HCT116 (cell line): ENCODE measurements around the gene DCDC2.

Experiments
- EGR1 ChIP-seq: IDR thresholded peaks from 2 replicates; pipeline ENCODE4 v1.6.1; 2012; ENCODE audit warnings: low read depth
- EZH2 ChIP-seq: fragments of 200-600 bp; sonication (generic); IDR thresholded peaks from 2 replicates; pipeline ENCODE4 v1.6.1; 2017; ENCODE audit warnings: antibody characterized with exemption, mixed run types
- EZH2phosphoT487 ChIP-seq: fragments of 200-600 bp; IDR thresholded peaks from 2 replicates; pipeline ENCODE4 v1.6.1; 2018; ENCODE audit warnings: antibody characterized with exemption, borderline replicate concordance
- FOSL1 ChIP-seq: IDR thresholded peaks from 2 replicates; pipeline ENCODE4 v1.6.1; 2012; ENCODE audit warnings: low read depth
- JUND ChIP-seq: IDR thresholded peaks from 2 replicates; pipeline ENCODE4 v1.6.1; 2012
- POLR2A ChIP-seq: IDR thresholded peaks from 2 replicates; pipeline ENCODE4 v1.7.0; 2011; ENCODE audit warnings: borderline replicate concordance; ENCODE audit not compliant: insufficient read depth, insufficient read length; ENCODE audit errors: extremely low read depth
- POLR2AphosphoS5 ChIP-seq: IDR thresholded peaks from 2 replicates; pipeline ENCODE4 v1.6.1; 2011; ENCODE audit warnings: mild to moderate bottlenecking, low read depth, low read length, moderate library complexity
- RAD21 ChIP-seq: IDR thresholded peaks from 2 replicates; pipeline ENCODE4 v1.6.1; 2012; ENCODE audit warnings: low read depth, mild to moderate bottlenecking
- SP1 ChIP-seq: IDR thresholded peaks from 2 replicates; pipeline ENCODE4 v1.6.1; 2012; ENCODE audit warnings: low read depth
- ZNF274 ChIP-seq: fragments of 200-500 bp; sonication (Bioruptor generic); IDR thresholded peaks from 2 replicates; pipeline ENCODE4 v1.6.1; 2014; ENCODE audit warnings: mild to moderate bottlenecking, low read depth, low read length, inconsistent platforms
- TF ChIP-seq, protein P1 (sequence below), 3 experiments: fragments of 200-600 bp in 1 of 3; sonication (generic) in 1 of 3; IDR thresholded peaks in 2 of 3; conservative IDR thresholded peaks in 1 of 3; 2 replicates each; pipeline ENCODE4 v1.5.1; 2012 to 2017; ENCODE audit warnings: low read depth in 2 of 3, low read length in 2 of 3, antibody characterized with exemption in 1 of 3, borderline replicate concordance in 1 of 3, control low read depth in 1 of 3, mild to moderate bottlenecking in 1 of 3, mixed read lengths in 1 of 3, mixed run types in 1 of 3, moderate library complexity in 1 of 3; ENCODE audit not compliant: insufficient read depth in 1 of 3
- TF ChIP-seq, protein P2 (sequence below): IDR thresholded peaks from 2 replicates; pipeline ENCODE4 v1.6.1; 2011; ENCODE audit warnings: mild to moderate bottlenecking, low read length, moderate library complexity; ENCODE audit not compliant: insufficient replicate concordance; ENCODE audit errors: extremely low read depth
- TF ChIP-seq, protein P3 (sequence below): IDR thresholded peaks from 2 replicates; pipeline ENCODE4 v1.6.1; 2012
- TF ChIP-seq, protein P4 (sequence below): IDR thresholded peaks from 2 replicates; pipeline ENCODE4 v1.6.1; 2012; ENCODE audit warnings: low read depth

DNA sequence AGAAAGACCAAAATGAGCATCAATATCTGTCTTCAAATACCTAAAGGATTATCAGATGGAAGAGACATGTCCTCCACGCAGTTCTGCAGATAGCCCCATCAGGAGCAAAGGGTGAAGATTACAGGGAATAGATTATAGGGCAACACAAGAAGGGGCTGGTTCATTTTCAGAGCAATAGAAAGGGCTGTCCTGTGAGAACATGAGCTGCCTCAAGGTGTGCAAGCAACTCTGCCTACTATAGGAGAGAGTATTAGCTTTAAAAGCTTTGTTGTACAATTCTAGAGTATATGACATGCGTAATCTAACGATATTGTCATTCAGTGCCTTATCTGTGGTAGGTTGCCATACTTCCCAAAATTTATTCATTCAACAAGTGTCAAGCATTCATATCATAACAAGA lies 119.2 kb downstream of the DCDC2 start:
- TF ChIP-seq, protein P1, sequence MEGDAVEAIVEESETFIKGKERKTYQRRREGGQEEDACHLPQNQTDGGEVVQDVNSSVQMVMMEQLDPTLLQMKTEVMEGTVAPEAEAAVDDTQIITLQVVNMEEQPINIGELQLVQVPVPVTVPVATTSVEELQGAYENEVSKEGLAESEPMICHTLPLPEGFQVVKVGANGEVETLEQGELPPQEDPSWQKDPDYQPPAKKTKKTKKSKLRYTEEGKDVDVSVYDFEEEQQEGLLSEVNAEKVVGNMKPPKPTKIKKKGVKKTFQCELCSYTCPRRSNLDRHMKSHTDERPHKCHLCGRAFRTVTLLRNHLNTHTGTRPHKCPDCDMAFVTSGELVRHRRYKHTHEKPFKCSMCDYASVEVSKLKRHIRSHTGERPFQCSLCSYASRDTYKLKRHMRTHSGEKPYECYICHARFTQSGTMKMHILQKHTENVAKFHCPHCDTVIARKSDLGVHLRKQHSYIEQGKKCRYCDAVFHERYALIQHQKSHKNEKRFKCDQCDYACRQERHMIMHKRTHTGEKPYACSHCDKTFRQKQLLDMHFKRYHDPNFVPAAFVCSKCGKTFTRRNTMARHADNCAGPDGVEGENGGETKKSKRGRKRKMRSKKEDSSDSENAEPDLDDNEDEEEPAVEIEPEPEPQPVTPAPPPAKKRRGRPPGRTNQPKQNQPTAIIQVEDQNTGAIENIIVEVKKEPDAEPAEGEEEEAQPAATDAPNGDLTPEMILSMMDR (IDR thresholded peaks at IDR 0.05 in 2 of 3, conservative IDR thresholded peaks at IDR 0.05 in 1 of 3; ENCODE audit: borderline replicate concordance in 1 of 3, insufficient read depth in 1 of 3, low read depth in 2 of 3, low read length in 2 of 3), result no peak
- TF ChIP-seq, protein P2, sequence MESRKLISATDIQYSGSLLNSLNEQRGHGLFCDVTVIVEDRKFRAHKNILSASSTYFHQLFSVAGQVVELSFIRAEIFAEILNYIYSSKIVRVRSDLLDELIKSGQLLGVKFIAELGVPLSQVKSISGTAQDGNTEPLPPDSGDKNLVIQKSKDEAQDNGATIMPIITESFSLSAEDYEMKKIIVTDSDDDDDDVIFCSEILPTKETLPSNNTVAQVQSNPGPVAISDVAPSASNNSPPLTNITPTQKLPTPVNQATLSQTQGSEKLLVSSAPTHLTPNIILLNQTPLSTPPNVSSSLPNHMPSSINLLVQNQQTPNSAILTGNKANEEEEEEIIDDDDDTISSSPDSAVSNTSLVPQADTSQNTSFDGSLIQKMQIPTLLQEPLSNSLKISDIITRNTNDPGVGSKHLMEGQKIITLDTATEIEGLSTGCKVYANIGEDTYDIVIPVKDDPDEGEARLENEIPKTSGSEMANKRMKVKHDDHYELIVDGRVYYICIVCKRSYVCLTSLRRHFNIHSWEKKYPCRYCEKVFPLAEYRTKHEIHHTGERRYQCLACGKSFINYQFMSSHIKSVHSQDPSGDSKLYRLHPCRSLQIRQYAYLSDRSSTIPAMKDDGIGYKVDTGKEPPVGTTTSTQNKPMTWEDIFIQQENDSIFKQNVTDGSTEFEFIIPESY, result no peak
- TF ChIP-seq RAD21, result no peak
- TF ChIP-seq POLR2A, result no peak
- no peak for TF ChIP-seq FOSL1
- TF ChIP-seq EZH2, result no peak
- TF ChIP-seq EZH2phosphoT487, result no peak
- TF ChIP-seq EGR1, result no peak
- TF ChIP-seq, protein P3, sequence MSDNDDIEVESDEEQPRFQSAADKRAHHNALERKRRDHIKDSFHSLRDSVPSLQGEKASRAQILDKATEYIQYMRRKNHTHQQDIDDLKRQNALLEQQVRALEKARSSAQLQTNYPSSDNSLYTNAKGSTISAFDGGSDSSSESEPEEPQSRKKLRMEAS, result no peak
- TF ChIP-seq ZNF274, result no peak
- no peak for TF ChIP-seq JUND
- TF ChIP-seq, protein P4, sequence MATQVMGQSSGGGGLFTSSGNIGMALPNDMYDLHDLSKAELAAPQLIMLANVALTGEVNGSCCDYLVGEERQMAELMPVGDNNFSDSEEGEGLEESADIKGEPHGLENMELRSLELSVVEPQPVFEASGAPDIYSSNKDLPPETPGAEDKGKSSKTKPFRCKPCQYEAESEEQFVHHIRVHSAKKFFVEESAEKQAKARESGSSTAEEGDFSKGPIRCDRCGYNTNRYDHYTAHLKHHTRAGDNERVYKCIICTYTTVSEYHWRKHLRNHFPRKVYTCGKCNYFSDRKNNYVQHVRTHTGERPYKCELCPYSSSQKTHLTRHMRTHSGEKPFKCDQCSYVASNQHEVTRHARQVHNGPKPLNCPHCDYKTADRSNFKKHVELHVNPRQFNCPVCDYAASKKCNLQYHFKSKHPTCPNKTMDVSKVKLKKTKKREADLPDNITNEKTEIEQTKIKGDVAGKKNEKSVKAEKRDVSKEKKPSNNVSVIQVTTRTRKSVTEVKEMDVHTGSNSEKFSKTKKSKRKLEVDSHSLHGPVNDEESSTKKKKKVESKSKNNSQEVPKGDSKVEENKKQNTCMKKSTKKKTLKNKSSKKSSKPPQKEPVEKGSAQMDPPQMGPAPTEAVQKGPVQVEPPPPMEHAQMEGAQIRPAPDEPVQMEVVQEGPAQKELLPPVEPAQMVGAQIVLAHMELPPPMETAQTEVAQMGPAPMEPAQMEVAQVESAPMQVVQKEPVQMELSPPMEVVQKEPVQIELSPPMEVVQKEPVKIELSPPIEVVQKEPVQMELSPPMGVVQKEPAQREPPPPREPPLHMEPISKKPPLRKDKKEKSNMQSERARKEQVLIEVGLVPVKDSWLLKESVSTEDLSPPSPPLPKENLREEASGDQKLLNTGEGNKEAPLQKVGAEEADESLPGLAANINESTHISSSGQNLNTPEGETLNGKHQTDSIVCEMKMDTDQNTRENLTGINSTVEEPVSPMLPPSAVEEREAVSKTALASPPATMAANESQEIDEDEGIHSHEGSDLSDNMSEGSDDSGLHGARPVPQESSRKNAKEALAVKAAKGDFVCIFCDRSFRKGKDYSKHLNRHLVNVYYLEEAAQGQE, result no peak
- no peak for TF ChIP-seq POLR2AphosphoS5
- no peak for TF ChIP-seq SP1
